ENCODE data around the gene PRDM11. TPM values are rescaled to one million over a fixed set of nuclear protein-coding genes. Genes with fewer than 3 reads are reported as not detected.
A peak's percentile ranks its signal among the peaks of the same experiment; 100 is the strongest.

Gene PRDM11
- total RNA-seq, 1 experiment from 2014 or later, result 12.6 TPM

DNA sequence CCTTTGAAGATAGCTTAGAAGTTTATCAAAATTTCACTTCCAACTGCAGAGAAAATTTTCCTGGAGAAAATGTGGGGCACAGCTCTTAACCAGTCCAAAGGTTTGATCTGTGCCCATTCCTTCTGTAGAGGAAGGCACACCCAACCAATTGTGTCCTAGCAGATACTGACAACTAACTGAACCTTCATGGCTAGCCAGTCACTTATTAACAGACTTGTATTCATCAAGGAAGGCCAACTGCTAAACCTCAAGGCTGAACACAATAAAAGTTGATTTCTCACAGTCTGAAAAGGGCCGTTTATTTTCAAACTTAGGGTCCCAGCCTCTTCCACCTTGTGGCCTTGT, 120.2 kb downstream of the PRDM11 start:
- intact Hi-C loops (cut with micrococcal nuclease; ENCODE audit: unreplicated experiment), result no loop called here
- Histone ChIP-seq H3K36me3 (ENCODE audit: insufficient read depth, low read length, poor library complexity, severe bottlenecking) (no peaks in the 10 kb centered on the region), H3K4me1 (ENCODE audit: insufficient read depth, low read length, poor library complexity, severe bottlenecking) (no peaks in the 10 kb centered on the region), H3K9me3 (ENCODE audit: low read depth, low read length, poor library complexity, severe bottlenecking) (no peaks in the 10 kb centered on the region), H3K27ac (ENCODE audit: low read depth, low read length, poor library complexity, severe bottlenecking) (no peak overlapping the region), H3K27me3 (replicated peaks; ENCODE audit: insufficient read depth, low read depth, low read length, poor library complexity) (peaks cover 29% of the 10 kb centered on the region), H3K4me3 (ENCODE audit: low read depth, low read length, poor library complexity, severe bottlenecking) (no peak overlapping the region)
- TF ChIP-seq EZH2 (IDR thresholded peaks at IDR 0.05; ENCODE audit: borderline replicate concordance, low read depth, low read length, poor library complexity, severe bottlenecking), result no peak
- TF ChIP-seq, protein P1, sequence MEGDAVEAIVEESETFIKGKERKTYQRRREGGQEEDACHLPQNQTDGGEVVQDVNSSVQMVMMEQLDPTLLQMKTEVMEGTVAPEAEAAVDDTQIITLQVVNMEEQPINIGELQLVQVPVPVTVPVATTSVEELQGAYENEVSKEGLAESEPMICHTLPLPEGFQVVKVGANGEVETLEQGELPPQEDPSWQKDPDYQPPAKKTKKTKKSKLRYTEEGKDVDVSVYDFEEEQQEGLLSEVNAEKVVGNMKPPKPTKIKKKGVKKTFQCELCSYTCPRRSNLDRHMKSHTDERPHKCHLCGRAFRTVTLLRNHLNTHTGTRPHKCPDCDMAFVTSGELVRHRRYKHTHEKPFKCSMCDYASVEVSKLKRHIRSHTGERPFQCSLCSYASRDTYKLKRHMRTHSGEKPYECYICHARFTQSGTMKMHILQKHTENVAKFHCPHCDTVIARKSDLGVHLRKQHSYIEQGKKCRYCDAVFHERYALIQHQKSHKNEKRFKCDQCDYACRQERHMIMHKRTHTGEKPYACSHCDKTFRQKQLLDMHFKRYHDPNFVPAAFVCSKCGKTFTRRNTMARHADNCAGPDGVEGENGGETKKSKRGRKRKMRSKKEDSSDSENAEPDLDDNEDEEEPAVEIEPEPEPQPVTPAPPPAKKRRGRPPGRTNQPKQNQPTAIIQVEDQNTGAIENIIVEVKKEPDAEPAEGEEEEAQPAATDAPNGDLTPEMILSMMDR (conservative IDR thresholded peaks at IDR 0.05; ENCODE audit: low read depth, low read length), result no peak
- no TSS peak for BruUV-seq (replicated peaks)
- DNase-seq (ENCODE audit: low spot score), result no peak
- CTCF ChIA-PET, result interaction anchor here (0.8 kb wide), 1 partner anchor 14 kb away, joined by 3 read pairs; no protein-coding TSS in a partner anchor
- POLR2A ChIA-PET (ENCODE audit: low non-redundant PET), result no interaction called here

DNA sequence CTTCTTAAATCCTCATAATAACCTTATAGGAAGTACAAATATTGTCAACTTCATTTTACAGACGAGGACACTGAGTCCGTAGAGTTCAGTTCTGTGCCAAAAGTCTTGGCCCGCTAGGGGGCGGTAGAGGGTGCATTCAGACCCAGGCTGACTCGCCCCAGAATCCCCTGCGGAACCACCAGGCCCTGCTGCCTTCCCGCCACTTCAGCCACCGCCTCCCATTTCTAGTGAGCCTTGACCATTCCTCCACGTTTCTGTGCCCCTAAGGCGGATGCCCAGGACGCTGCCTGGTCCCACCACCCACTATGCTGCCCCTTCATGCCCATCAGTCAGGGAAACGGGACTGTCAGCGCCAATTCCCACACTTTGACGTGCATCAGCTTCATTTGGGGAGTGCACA, 120.6 kb downstream of the PRDM11 start:
- TF ChIP-seq, protein P1 (conservative IDR thresholded peaks at IDR 0.05; ENCODE audit: low read depth, low read length), result peak; percentile 95
- no peak for TF ChIP-seq EZH2 (IDR thresholded peaks at IDR 0.05; ENCODE audit: borderline replicate concordance, low read depth, low read length, poor library complexity, severe bottlenecking)
- H3K4me1 ChIP-seq (ENCODE audit: insufficient read depth, low read length, poor library complexity, severe bottlenecking), result no peaks in the 10 kb centered on the region
- peaks cover 29% of the 10 kb centered on the region for H3K27me3 ChIP-seq (replicated peaks; ENCODE audit: insufficient read depth, low read depth, low read length, poor library complexity)
- no peaks in the 10 kb centered on the region for H3K9me3 ChIP-seq (ENCODE audit: low read depth, low read length, poor library complexity, severe bottlenecking)
- POLR2A ChIA-PET (ENCODE audit: low non-redundant PET), result no interaction called here
- H3K4me3 ChIP-seq (ENCODE audit: low read depth, low read length, poor library complexity, severe bottlenecking), result no peak overlapping the region
- H3K27ac ChIP-seq (ENCODE audit: low read depth, low read length, poor library complexity, severe bottlenecking), result no peak overlapping the region
- H3K36me3 ChIP-seq (ENCODE audit: insufficient read depth, low read length, poor library complexity, severe bottlenecking), result no peaks in the 10 kb centered on the region
- CTCF ChIA-PET, result interaction anchor here (0.8 kb wide), 1 partner anchor 13 kb away, joined by 3 read pairs; no protein-coding TSS in a partner anchor
- peak; percentile 66 for DNase-seq (ENCODE audit: low spot score)
- intact Hi-C loops (cut with micrococcal nuclease; ENCODE audit: unreplicated experiment), result no loop called here
- BruUV-seq (replicated peaks), result no TSS peak

DNA sequence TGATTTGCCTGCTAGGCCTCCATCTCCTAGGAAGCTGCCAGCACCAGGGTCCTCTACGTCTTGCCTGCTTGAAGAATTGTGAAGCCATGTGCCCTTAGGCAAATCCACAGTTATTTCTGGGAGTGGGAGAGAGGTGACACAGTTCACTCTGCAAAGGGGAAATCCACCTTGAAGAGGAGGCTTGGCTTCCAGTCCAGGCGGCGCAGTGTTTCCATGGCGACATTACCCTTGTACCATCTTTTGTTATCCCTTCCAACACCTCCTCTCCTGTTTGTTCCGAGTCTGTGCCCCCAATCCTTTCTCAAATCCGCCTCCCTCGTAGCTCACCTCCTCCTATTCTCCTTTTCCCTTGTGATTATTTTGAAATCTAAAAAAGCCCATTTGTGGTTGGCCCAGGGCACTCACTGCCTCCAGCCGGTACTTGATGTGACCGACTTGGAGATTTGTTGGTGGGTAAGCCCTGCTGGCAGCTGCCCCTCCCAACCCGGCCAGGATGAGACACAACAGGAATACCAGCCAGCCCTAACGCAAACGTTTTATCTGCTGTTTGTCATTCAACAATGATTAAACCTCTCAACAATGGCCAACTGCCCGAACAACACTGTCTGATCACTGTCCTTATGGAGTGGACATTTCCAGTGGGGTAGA, 121.3 kb downstream of the PRDM11 start:
- POLR2A ChIA-PET (ENCODE audit: low non-redundant PET), result no interaction called here
- intact Hi-C loops (cut with micrococcal nuclease; ENCODE audit: unreplicated experiment), result no loop called here

More for the DNA sequence above, 121.3 kb downstream of the PRDM11 start:
- DNase-seq (ENCODE audit: low spot score), result no peak
- H3K27me3 ChIP-seq (replicated peaks; ENCODE audit: insufficient read depth, low read depth, low read length, poor library complexity), result peaks cover 29% of the 10 kb centered on the region
- CTCF ChIA-PET, result no interaction called here
- no peaks in the 10 kb centered on the region for H3K9me3 ChIP-seq (ENCODE audit: low read depth, low read length, poor library complexity, severe bottlenecking)
- no peaks in the 10 kb centered on the region for H3K4me1 ChIP-seq (ENCODE audit: insufficient read depth, low read length, poor library complexity, severe bottlenecking)
- no peaks in the 10 kb centered on the region for H3K36me3 ChIP-seq (ENCODE audit: insufficient read depth, low read length, poor library complexity, severe bottlenecking)
- H3K4me3 ChIP-seq (ENCODE audit: low read depth, low read length, poor library complexity, severe bottlenecking), result no peak overlapping the region
- TF ChIP-seq EZH2 (IDR thresholded peaks at IDR 0.05; ENCODE audit: borderline replicate concordance, low read depth, low read length, poor library complexity, severe bottlenecking), result no peak
- TF ChIP-seq, protein P1 (conservative IDR thresholded peaks at IDR 0.05; ENCODE audit: low read depth, low read length), result no peak
- H3K27ac ChIP-seq (ENCODE audit: low read depth, low read length, poor library complexity, severe bottlenecking), result no peak overlapping the region
- no TSS peak for BruUV-seq (replicated peaks)

Data from A673 (cell line).